HEK293T (cell line): Measurements from ENCODE around the gene TRIM66.

Experiments used
- BHLHE40 ChIP-seq: fragments of 450-650 bp; IDR thresholded peaks from 2 replicates; pipeline ENCODE4 v1.6.1; 2016; ENCODE audit warnings: mild to moderate bottlenecking, moderate library complexity, borderline replicate concordance
- ELF4 ChIP-seq: fragments of 450-650 bp; IDR thresholded peaks from 2 replicates; pipeline ENCODE4 v1.6.1; 2017; ENCODE audit warnings: antibody characterized with exemption
- FOXK2 ChIP-seq: fragments of 450-650 bp; IDR thresholded peaks from 2 replicates; pipeline ENCODE4 v1.6.1; 2016; ENCODE audit warnings: mild to moderate bottlenecking
- FOXM1 ChIP-seq: fragments of 450-650 bp; IDR thresholded peaks from 2 replicates; pipeline ENCODE4 v1.6.1; 2017; ENCODE audit warnings: mild to moderate bottlenecking, borderline replicate concordance
- HDGF ChIP-seq: fragments of 450-650 bp; IDR thresholded peaks from 2 replicates; pipeline ENCODE4 v1.6.1; 2017; ENCODE audit warnings: antibody characterized with exemption, borderline replicate concordance

DNA sequence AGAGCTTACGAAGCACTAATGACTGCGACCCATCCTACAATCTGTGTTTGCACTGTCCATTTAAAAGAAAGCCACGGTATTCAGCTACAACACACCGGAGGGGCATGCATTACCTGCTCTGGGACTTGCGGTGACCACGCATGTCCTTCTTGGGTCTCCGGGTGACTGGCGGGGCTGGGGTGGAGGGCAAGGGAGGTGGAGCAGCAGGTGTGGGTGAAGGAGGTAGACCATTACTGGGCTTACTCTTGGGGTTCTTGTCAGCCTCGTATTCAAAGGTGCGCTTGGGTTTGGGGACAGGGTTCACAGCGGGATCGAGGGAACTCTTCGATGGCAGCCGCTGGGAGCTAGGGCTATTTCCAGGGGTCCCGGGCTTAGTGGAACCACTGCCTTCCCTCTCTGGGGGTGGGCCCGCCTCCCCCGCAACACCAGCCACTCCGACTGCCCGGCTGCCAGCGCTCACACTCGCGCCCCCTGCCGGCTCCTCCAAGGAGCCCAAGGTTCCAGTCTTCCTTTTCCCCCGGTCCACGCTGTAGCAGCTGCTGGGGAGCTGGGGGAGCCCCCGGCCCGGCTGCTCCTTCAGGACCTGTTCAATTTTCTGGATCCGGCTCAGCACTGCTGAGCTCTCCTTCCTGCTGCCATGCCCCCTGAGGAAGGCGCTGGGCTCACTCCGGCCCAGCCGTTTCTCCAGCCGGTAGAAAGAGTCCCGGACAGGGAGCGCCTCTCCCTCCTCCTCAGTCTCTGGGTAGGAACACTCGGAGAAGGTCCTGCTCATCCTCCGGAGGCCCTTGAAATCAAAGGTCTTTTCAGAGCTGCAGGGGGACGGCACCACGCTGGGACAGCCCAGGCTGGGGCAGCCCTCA is 47.6 kb upstream of the TRIM66 start:
- TF ChIP-seq HDGF (no peak), FOXM1 (no peak), ELF4 (no peak), FOXK2 (no peak), BHLHE40 (no peak)
